GM06990 (cell line): Measurements from ENCODE around the gene RILPL2.
"Not testable (repeated sequence)": the region's sequence is repeated elsewhere in the genome, so short reads cannot be mapped to it uniquely, and the experiment has no call there.

Experiments used
- DNase-seq: peaks from one replicate; pipeline ENCODE4 v3.0.0-alpha.2; 2011; ENCODE audit not compliant: insufficient read length; ENCODE audit errors: extremely low read depth
- H3K27me3 ChIP-seq: replicated peaks from 2 replicates; pipeline ENCODE4 v1.6.0; 2011; ENCODE audit warnings: low read length; ENCODE audit not compliant: control insufficient read depth, insufficient read depth
- H3K36me3 ChIP-seq: 2 replicates; pipeline ENCODE4 v1.5.1; 2011; ENCODE audit warnings: low read length; ENCODE audit not compliant: control insufficient read depth, insufficient read depth
- H3K4me3 ChIP-seq: replicated peaks from 2 replicates; pipeline ENCODE4 v1.5.1; 2011; ENCODE audit warnings: low read depth, mild to moderate bottlenecking, control low read depth, low read length
- TF ChIP-seq, protein P1 (sequence below): IDR thresholded peaks from 2 replicates; pipeline ENCODE4 v1.5.1; 2011; ENCODE audit warnings: low read length, control low read depth, mild to moderate bottlenecking, inconsistent platforms; ENCODE audit not compliant: insufficient read depth, poor library complexity, severe bottlenecking

Gene RILPL2

DNA sequence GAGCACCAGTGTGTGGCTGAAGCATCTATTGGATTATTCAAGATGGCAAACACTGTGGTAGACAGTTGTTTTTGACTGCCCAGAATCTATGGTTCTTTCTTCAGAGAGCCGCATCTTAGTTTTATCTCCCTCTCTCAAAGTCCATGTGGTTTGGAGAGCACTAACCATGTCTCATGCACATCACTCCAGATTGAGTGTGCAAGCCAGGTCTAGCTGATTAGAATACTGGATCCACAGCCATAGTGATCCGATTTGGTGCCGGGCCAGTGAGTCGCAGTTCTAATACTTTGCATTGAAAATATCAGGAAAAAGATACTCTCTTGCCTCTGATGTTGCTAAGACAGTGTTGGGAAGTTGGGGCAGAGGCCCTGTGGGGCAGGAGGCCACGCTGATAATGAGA is 67.3 kb downstream of the RILPL2 start:
- TF ChIP-seq, protein P1, sequence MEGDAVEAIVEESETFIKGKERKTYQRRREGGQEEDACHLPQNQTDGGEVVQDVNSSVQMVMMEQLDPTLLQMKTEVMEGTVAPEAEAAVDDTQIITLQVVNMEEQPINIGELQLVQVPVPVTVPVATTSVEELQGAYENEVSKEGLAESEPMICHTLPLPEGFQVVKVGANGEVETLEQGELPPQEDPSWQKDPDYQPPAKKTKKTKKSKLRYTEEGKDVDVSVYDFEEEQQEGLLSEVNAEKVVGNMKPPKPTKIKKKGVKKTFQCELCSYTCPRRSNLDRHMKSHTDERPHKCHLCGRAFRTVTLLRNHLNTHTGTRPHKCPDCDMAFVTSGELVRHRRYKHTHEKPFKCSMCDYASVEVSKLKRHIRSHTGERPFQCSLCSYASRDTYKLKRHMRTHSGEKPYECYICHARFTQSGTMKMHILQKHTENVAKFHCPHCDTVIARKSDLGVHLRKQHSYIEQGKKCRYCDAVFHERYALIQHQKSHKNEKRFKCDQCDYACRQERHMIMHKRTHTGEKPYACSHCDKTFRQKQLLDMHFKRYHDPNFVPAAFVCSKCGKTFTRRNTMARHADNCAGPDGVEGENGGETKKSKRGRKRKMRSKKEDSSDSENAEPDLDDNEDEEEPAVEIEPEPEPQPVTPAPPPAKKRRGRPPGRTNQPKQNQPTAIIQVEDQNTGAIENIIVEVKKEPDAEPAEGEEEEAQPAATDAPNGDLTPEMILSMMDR = no peak
- Histone ChIP-seq H3K36me3 (no peaks in the 10 kb centered on the region), H3K4me3 (no peak overlapping the region), H3K27me3 (no peaks in the 10 kb centered on the region)
- no peak for DNase-seq

DNA sequence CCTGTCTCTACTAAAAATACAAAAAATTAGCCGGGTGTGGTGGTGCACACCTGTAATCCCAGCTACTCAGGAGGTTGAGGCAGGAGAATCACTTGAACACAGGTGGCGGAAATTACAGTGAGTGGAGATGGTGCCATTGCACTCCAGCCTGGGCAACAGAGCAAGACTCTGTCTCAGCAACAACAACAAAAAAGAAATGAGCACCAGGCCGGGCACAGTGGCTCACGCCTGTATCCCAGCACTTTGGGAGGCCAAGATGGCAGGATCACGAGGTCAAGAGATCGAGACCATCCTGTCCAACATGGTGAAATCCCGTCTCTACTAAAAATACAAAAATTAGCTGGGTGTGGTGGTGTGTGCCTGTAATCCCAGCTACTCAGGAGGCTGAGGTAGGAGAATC is 68.1 kb downstream of the RILPL2 start:
- H3K4me3 ChIP-seq, DNase-seq, H3K36me3 ChIP-seq, H3K27me3 ChIP-seq: not testable (repeated sequence)

DNA sequence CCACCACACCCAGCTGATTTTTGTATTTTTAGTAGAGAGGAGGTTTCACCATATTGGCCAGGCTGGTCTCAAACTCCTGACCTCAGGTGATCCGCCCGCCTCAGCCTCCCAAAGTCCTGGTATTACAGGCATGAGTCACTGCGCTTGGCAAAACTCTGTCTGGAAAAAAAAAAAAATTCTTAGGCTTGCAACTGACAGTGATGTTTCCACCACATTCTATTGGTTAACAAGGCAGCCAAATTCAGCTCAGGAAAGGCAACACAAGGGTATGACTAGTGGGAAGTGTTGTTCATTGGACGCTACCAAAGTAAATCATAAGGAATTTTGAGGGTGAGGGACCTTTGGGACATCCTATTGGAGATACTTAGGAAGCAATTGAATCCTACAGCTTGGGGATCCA is 69.0 kb downstream of the RILPL2 start:
- Histone ChIP-seq H3K27me3 (no peaks in the 10 kb centered on the region), H3K36me3 (no peaks in the 10 kb centered on the region), H3K4me3 (no peak overlapping the region)
- no peak for DNase-seq
- TF ChIP-seq, protein P1 = no peak
